IMR-90 (cell line): Measurements from ENCODE around the gene COL12A1. TPM values are rescaled to one million over a fixed set of nuclear protein-coding genes. Genes with fewer than 3 reads are reported as not detected.

Experiments
- ATAC-seq: fragments of 200-7000 bp; cut with Tn5 transposase; 2 replicates; pipeline ENCODE4 v1.9.1; 2020; ENCODE audit warnings: low read depth, mild to moderate bottlenecking, moderate library complexity
- BruUV-seq: library from RNA; stranded (reverse); fragments of 400-500 nt; replicated peaks from 2 replicates; lab custom pipeline; 2021; lab: Mats Ljungman, UMichigan
- CTCF ChIA-PET: fragments of 300-600 bp; formaldehyde crosslinking; extraction: SDS; loops from one replicate; lab custom pipeline; 2021; ENCODE audit warnings: antibody characterized with exemption; lab: Yijun Ruan, JAX
- POLR2A ChIA-PET: fragments of 300-600 bp; sonication (Branson Sonifier 250); formaldehyde crosslinking; loops from one replicate; lab custom pipeline; 2022; ENCODE audit warnings: antibody characterized with exemption; ENCODE audit not compliant: unreplicated experiment; lab: Charles Lee
- DNase-seq: peaks from one replicate; pipeline ENCODE4 v3.0.0; 2013
- H2AFZ ChIP-seq: replicated peaks from 2 replicates; pipeline ENCODE3; 2013; ENCODE audit warnings: low read length, mild to moderate bottlenecking; ENCODE audit not compliant: poor library complexity
- H2AK5ac ChIP-seq: 2 replicates; pipeline ENCODE4 v1.6.1; 2013; ENCODE audit warnings: low read depth, low read length, inconsistent platforms
- H2AK9ac ChIP-seq: replicated peaks from 2 replicates; pipeline ENCODE3; 2013; ENCODE audit warnings: mild to moderate bottlenecking, low read depth, low read length, moderate library complexity; ENCODE audit not compliant: poor library complexity
- H2BK120ac ChIP-seq: 2 replicates; pipeline ENCODE4 v1.6.1; 2013; ENCODE audit warnings: low read depth, low read length, inconsistent platforms
- H2BK15ac ChIP-seq: 3 replicates; pipeline ENCODE4 v1.6.1; 2013; ENCODE audit warnings: low read depth, low read length, inconsistent platforms
- H2BK20ac ChIP-seq: 2 replicates; pipeline ENCODE4 v1.6.1; 2013; ENCODE audit warnings: low read depth, mild to moderate bottlenecking, inconsistent platforms, low read length, moderate library complexity
- H2BK5ac ChIP-seq: 2 replicates; pipeline ENCODE4 v1.6.1; 2013; ENCODE audit warnings: mild to moderate bottlenecking, low read depth, low read length, inconsistent platforms; ENCODE audit not compliant: poor library complexity, severe bottlenecking
- H3K14ac ChIP-seq: replicated peaks from 2 replicates; pipeline ENCODE4 v1.6.1; 2013; ENCODE audit warnings: low read depth, low read length, inconsistent platforms
- H3K18ac ChIP-seq: 2 replicates; pipeline ENCODE4 v1.6.1; 2013; ENCODE audit warnings: low read depth, low read length, control low read depth
- H3K23ac ChIP-seq: 2 replicates; pipeline ENCODE4 v1.6.1; 2013; ENCODE audit warnings: low read depth, low read length, inconsistent platforms
- H3K27ac ChIP-seq: 2 replicates; pipeline ENCODE4 v1.5.1; 2013; ENCODE audit warnings: mild to moderate bottlenecking, control low read depth, low read length; ENCODE audit not compliant: insufficient read depth
- H3K27me3 ChIP-seq: 2 replicates; pipeline ENCODE4 v1.6.1; 2013; ENCODE audit warnings: low read length; ENCODE audit not compliant: control insufficient read depth, insufficient read depth
- H3K36me3 ChIP-seq: 2 replicates; pipeline ENCODE4 v1.6.1; 2013; ENCODE audit warnings: low read length, mixed read lengths; ENCODE audit not compliant: control insufficient read depth, insufficient read depth
- H3K4ac ChIP-seq: 2 replicates; pipeline ENCODE4 v1.6.1; 2013; ENCODE audit warnings: low read depth, low read length, inconsistent platforms
- H3K4me1 ChIP-seq: 2 replicates; pipeline ENCODE4 v1.6.1; 2013; ENCODE audit warnings: low read length, mixed read lengths; ENCODE audit not compliant: control insufficient read depth, insufficient read depth
- H3K4me2 ChIP-seq: 2 replicates; pipeline ENCODE4 v1.6.1; 2013; ENCODE audit warnings: low read depth, mild to moderate bottlenecking, control low read depth, low read length, moderate library complexity
- H3K4me3 ChIP-seq: 2 replicates; pipeline ENCODE4 v1.5.1; 2013; ENCODE audit warnings: low read depth, mild to moderate bottlenecking, control low read depth, low read length, moderate library complexity; ENCODE audit not compliant: insufficient read depth
- H3K56ac ChIP-seq: 2 replicates; pipeline ENCODE4 v1.6.1; 2013; ENCODE audit warnings: low read length, inconsistent platforms; ENCODE audit not compliant: insufficient read depth; ENCODE audit errors: extremely low read depth
- H3K79me1 ChIP-seq, 2 experiments: 2 replicates each; pipeline ENCODE4 v1.6.1; 2013; ENCODE audit warnings: low read length in 2 of 2, inconsistent platforms in 1 of 2, low read depth in 1 of 2
- H3K9ac ChIP-seq: 2 replicates; pipeline ENCODE4 v1.6.1; 2013; ENCODE audit warnings: low read depth, low read length, control low read depth
- H3K9me1 ChIP-seq: 2 replicates; pipeline ENCODE4 v1.6.1; 2013; ENCODE audit warnings: low read length, inconsistent platforms; ENCODE audit not compliant: insufficient read depth
- H3K9me3 ChIP-seq: 2 replicates; pipeline ENCODE4 v1.6.1; 2013; ENCODE audit warnings: low read length; ENCODE audit not compliant: control insufficient read depth, insufficient read depth
- H4K20me1 ChIP-seq: 2 replicates; pipeline ENCODE4 v1.6.1; 2013; ENCODE audit warnings: low read length, inconsistent platforms; ENCODE audit not compliant: insufficient read depth
- H4K5ac ChIP-seq: 2 replicates; pipeline ENCODE4 v1.6.1; 2013; ENCODE audit warnings: mild to moderate bottlenecking, low read depth, low read length, control low read depth
- H4K8ac ChIP-seq, 2 experiments: 2 replicates each; pipeline ENCODE4 v1.6.1; 2013; ENCODE audit warnings: low read depth in 2 of 2, low read length in 2 of 2, control low read depth in 1 of 2, inconsistent platforms in 1 of 2
- H4K91ac ChIP-seq: 2 replicates; pipeline ENCODE4 v1.6.1; 2013; ENCODE audit warnings: low read depth, low read length, inconsistent platforms; ENCODE audit not compliant: insufficient read depth
- BHLHE40 ChIP-seq: fragments of 150-350 bp; IDR thresholded peaks from 2 replicates; pipeline ENCODE4 v1.6.1; 2016; ENCODE audit warnings: mild to moderate bottlenecking, low read depth, low read length
- CEBPB ChIP-seq: IDR thresholded peaks from 2 replicates; pipeline ENCODE4 v1.6.1; 2012; ENCODE audit warnings: low read depth, low read length, improper control_type of control experiment
- FOS ChIP-seq: fragments of 150-350 bp; IDR thresholded peaks from 2 replicates; pipeline ENCODE4 v1.6.1; 2016; ENCODE audit warnings: low read depth, low read length
- RFX5 ChIP-seq: IDR thresholded peaks from 2 replicates; pipeline ENCODE4 v1.8.0; 2012; ENCODE audit warnings: low read depth, mild to moderate bottlenecking, low read length, moderate library complexity
- WGBS, 2 experiments: methylation state at CpG; one replicate each; pipeline versions ENCODE4 v1.1.5 to v1.1.7; 2013; ENCODE audit warnings: missing lambda C conversion rate in 2 of 2; ENCODE audit not compliant: insufficient read length in 1 of 2; ENCODE audit errors: extremely low coverage in 2 of 2; 5-methylcytosine and 5-hydroxymethylcytosine counted together
- dilution Hi-C: fragments of 300-500 bp; cut with HindIII; formaldehyde crosslinking; loops from one replicate; pipeline ENCODE4 v1.14.3; 2018; ENCODE audit warnings: low sequenced_read_pairs; ENCODE audit not compliant: unreplicated experiment
- in situ Hi-C: fragments of 300-500 bp; cut with MboI; formaldehyde crosslinking; loops from 3 replicates; pipeline ENCODE4 v1.14.3; 2019; ENCODE audit warnings: low sequenced_read_pairs, inconsistent platforms, mixed read lengths
- intact Hi-C: fragments of 100-400 bp; cut with micrococcal nuclease; formaldehyde crosslinking; loops from 2 replicates; pipeline ENCODE4 v1.10.0; 2022
- polyA plus RNA-seq, 3 experiments: library from polyadenylated mRNA; depleted of rRNA; stranded (reverse); fragments of >200 nt; gene quantifications; 2 replicates each; pipeline ENCODE4 v1.2.3, GENCODE V29; 2012; ENCODE audit warnings: low replicate concordance in 1 of 3
- total RNA-seq: library from RNA; depleted of rRNA; stranded (reverse); fragments of >200 nt; gene quantifications from 2 replicates; pipeline ENCODE4 v1.2.3, GENCODE V29; 2012
- TF ChIP-seq, protein P1 (sequence below): fragments of 150-350 bp; IDR thresholded peaks from 2 replicates; pipeline ENCODE4 v1.6.1; 2016; ENCODE audit warnings: low read depth, mild to moderate bottlenecking, low read length, moderate library complexity, borderline replicate concordance

COL12A1 gene
- total and polyA plus RNA-seq, 2 of the 4 experiments (the other 2 are of a cell fraction): 350 to 452 TPM

DNA sequence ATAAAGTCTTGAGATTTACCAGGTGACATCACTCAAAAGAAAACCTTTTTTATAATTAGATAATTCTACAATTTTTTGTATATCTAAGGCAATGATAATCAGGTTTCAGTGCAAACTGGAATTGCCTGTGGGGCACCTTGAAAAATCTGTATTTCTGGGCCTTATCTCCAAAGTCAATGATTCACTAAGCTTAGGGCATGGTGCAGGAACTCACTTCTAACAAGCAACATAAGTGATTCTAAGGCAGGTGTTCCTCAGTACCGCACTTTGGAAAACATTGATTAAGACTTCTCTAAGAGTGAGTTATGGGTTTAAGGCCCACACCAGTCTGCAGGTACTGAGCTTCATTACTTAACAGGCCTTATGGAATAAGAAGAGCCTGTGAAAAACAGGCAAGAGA is 115.3 kb downstream of the COL12A1 start:
- Histone ChIP-seq H4K20me1 (peaks cover 2% of the 10 kb centered on the region; the same call in 1 of the 2 replicates), H2AK9ac (no peak overlapping the region), H2BK20ac (no peak overlapping the region), H3K9me3 (no peaks in the 10 kb centered on the region), H3K9ac (no peak overlapping the region), H2AFZ (no peak overlapping the region), H3K27ac (peak overlapping the region; percentile 22; the same call in 1 of the 2 replicates), H3K56ac (no peak overlapping the region), H3K18ac (0 out of 2 replicates have a peak overlapping the region, but pooled peaks have one; percentile 47), H4K8ac (no peak overlapping the region), H3K4ac (no peak overlapping the region), H3K23ac (no peak overlapping the region), H3K14ac (no peak overlapping the region), H3K9me1 (peaks cover 8% of the 10 kb centered on the region; the same call in 1 of the 2 replicates), H2BK120ac (0 out of 2 replicates have a peak overlapping the region, but pooled peaks have one; percentile 14), H4K5ac (no peak overlapping the region), H3K4me3 (no peak overlapping the region), H3K79me1 (peaks cover 14 to 49% of the 10 kb centered on the region in 2 experiments), H4K91ac (no peak overlapping the region; the same call in 1 of the 2 replicates), H2BK15ac (peak overlapping the region; percentile 52; the same call in 1 of the 3 replicates), H3K4me2 (no peak overlapping the region), H3K4me1 (peaks cover 9% of the 10 kb centered on the region; the same call in 1 of the 2 replicates), H3K27me3 (no peaks in the 10 kb centered on the region), H3K36me3 (peaks cover 48% of the 10 kb centered on the region), H2AK5ac (no peak overlapping the region), H2BK5ac (peak overlapping the region; percentile 50)
- ChIA-PET CTCF (no interaction called here), POLR2A (no interaction called here)
- DNase-seq (no peak), ATAC-seq (no peak)
- BruUV-seq: no TSS peak
- no CpG with 5 or more reads among the region's 1 CpG for WGBS, 2 experiments
- intact Hi-C loops: no loop called here
- in situ Hi-C loops: no loop called here
- dilution Hi-C loops: no loop called here
- TF ChIP-seq FOS: no peak
- TF ChIP-seq, protein P1, sequence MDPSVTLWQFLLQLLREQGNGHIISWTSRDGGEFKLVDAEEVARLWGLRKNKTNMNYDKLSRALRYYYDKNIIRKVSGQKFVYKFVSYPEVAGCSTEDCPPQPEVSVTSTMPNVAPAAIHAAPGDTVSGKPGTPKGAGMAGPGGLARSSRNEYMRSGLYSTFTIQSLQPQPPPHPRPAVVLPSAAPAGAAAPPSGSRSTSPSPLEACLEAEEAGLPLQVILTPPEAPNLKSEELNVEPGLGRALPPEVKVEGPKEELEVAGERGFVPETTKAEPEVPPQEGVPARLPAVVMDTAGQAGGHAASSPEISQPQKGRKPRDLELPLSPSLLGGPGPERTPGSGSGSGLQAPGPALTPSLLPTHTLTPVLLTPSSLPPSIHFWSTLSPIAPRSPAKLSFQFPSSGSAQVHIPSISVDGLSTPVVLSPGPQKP: no peak
- no peak for TF ChIP-seq RFX5
- no peak for TF ChIP-seq CEBPB
- TF ChIP-seq BHLHE40: no peak
